GM19397 (cell line): ENCODE data around the gene TTC31.

Experiments
- ATAC-seq: cut with Tn5 transposase; IDR thresholded peaks from one replicate; pipeline ENCODE4 v1.9.1; 2021; ENCODE audit warnings: mild to moderate bottlenecking, moderate library complexity; ENCODE audit not compliant: unreplicated experiment

TTC31 gene

DNA sequence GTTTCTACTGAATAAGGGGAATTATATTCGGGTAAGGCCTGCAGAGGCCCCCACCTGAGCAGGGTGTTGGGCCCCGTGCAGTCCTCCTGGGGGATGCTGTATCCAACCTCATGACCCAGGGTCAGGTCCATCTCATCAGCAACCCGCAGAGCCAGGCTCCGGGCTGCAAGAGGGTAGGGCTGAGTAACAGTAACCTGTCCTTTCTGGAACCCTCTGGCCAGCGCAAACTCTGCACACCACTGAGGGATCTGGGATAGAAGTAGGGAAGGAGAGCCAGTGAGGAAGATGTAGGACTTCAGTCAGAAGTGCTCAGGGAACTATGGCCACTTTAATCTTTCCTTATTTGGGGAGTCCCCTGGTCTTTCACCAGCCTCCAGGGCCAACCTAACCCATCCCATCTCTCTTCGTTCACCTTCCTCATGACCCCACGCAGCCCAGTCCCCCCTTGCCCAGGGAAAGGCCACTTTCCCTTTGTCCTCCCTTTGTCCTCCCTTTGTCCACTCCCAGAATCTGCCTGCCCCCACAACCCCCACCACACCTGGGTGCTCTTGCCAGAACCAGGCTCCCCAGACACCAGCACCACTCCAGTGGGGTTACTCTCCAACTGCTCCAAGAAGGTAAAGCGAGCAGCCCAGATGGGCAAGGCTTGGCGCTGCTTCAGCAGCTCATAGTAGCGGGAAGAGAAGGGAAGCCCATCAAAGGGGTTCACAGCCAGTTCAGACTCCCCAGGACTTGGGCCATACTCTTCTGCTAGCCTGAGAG is 42.3 kb downstream of the TTC31 start:
- ATAC-seq: no peak

DNA sequence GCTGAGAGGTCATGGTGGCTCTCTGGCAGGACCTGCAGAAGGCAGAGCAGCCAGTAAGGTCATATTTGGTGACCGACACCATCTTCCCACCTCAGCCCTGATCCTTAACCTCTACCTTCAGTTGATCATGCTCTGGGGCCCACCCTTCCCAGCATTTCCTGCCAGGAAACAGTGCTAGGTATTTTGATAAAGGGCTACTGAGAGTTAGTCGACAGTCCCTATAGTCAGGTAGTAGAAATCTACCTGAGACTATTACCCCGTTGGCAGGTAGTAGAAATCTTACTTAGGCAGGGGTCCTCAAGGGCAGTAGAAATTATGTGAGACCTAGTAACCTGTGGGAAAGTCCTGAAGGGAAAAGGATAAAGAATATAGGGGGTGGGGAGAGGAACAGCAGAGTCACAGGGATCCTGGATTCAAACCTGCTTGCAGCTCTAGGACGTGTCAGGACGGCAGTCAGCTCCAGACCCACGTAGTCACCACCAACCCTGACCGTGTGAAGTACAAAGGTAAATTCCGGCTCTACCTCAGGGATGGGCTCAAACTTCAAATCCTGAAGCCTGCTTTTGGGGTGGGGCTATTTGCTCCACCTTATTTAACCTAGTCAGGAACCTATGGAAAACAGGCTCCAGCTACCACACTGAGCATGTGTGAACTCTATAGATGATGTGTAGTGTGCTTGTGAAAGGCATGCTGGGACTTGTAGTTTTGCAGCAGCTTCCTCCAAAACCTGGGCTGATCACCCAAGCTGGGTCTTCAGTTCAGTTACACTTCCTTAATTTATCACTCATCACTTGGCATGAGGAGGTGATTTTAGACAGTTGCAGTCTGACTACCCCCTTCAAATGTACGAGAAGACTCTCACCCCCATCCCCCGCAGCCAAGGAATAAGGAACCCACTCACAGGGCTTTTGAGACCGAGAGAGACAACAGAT is 43.1 kb downstream of the TTC31 start, which contains the start of gene DQX1:
DQX1 (minus strand) TSS at position 515 of the 932 bp plus-strand sequence; CDS start at position 13, 502 bp downstream.
- no peak for ATAC-seq

DNA sequence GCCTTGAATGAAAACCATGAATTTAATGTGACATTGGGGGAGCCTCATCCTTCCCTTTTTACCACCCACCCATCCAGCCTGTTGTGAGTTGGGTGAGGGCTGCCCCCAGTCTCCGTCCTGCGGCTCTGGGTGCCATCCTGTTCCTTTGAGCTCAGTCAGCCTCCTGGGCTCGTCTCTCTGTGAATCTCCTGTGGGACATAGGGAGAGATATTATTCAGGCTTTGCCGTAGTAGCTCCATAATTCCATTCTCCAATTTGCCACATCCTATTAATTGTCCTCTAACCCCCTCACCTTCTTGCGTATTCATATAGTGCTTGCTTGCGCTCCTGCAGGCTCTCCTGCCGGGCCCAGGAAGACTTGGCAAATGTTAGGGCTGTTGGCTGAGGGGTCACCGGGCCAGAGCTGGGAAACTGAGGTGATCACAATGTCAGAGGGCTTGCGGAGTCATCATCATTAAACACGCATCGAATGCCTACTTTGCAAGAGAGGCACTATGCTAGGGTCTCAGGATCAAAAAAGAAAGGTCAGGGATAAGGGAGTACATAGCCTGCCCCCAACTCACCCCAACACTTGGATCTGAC is 43.9 kb downstream of the TTC31 start:
- ATAC-seq: no peak

DNA sequence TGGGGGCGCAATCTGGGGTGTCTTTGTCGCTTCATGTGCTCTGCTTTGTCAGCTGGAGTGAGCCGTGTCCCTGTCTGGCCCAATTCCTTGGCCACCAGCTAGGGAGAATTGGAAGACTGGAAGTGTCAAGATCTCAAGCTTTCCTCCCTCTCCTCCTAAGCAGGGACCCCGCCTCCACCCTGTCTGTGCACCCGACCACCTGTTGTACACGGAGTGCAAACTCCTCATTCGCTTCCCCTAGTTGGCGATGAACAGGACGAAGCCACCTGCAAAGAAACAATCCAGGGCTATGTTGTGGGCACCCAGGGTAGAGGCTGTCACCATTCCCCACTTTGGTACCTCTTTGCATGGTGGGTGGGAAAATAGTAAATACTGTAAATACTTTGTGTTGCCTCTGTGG is 44.9 kb downstream of the TTC31 start:
- no peak for ATAC-seq

DNA sequence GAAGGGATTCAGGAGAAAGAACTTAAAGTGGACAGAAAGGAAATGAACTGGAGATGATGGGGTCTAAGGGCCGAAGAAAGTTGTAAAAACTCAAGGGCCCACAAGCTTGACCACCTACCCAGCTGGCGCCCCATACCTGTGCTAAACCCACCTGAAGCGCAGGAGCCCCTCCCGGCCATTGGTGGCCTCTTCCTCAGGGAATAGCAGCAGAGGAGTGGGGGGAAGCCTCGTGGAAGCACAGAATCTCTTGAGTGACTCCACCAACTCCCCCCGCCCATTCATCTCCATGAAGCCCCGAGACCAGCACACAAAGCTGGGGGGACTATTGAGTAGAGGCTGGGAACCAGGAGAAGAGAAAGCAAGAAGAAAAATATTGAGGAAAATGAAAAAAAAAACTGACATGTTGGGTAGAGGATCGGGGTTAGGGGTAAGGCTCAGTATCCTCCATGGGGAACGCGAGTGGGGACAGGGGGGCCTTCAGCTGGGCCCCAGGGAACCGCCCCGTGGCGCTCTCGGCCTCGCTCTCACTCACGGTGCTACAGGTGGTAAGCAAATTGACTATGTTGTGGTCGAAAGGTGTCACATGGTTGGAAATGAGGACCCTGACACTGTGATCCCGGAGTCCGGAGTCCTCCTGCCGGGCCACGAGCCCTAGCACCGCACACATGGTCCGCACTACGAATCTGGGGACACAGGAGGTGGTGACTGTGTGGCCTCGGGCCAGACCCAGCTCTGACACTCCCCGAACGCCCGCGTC is 45.9 kb downstream of the TTC31 start:
- peak; percentile 6 for ATAC-seq

DNA sequence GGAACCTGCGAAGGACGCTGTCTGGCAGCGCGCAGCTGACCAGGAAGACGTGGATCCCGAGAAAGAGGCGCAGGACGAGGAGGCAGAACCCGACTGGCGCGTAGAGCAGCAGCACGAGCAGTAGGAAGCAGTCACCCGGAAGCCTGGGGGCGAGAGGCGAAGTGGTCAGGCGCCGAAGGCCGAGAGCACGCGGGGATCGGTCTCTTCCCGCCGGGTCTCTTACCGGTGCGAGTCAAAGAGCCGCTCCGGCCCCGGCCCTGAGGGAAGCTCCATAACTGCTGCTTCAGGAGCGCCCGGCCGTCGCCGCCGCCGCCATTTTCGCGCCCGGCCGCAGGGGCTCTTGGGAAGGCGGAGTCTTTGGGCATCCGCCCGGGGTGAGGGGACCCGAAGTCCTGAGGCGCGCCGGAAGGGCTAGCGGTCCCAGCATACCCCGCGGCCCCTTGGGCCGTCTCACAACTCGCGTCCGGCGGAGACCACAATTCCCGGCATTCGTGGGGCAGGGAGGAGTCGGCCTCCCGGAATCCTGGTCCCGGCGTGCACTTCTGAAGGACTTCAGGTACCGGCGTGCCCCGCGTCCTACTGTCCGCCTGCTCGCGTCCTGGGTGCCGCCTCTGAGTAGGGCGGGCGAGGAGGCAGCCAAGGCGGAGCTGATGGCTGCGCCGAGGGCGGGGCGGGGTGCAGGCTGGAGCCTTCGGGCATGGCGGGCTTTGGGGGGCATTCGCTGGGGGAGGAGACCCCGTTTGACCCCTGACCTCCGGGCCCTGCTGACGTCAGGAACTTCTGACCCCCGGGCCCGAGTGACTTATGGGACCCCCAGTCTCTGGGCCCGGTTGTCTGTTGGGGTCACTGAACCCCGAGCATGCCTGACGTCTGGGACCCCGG is 46.7 kb downstream of the TTC31 start, which contains the start of the genes AUP1 and HTRA2:
AUP1 (minus strand) TSS at position 350 of the 882 bp plus-strand sequence; CDS start at position 273, 77 bp downstream.
HTRA2 (plus strand) TSS at position 577 of the 882 bp plus-strand sequence; CDS start at position 651, 74 bp downstream.
- peak; percentile 80 for ATAC-seq

DNA sequence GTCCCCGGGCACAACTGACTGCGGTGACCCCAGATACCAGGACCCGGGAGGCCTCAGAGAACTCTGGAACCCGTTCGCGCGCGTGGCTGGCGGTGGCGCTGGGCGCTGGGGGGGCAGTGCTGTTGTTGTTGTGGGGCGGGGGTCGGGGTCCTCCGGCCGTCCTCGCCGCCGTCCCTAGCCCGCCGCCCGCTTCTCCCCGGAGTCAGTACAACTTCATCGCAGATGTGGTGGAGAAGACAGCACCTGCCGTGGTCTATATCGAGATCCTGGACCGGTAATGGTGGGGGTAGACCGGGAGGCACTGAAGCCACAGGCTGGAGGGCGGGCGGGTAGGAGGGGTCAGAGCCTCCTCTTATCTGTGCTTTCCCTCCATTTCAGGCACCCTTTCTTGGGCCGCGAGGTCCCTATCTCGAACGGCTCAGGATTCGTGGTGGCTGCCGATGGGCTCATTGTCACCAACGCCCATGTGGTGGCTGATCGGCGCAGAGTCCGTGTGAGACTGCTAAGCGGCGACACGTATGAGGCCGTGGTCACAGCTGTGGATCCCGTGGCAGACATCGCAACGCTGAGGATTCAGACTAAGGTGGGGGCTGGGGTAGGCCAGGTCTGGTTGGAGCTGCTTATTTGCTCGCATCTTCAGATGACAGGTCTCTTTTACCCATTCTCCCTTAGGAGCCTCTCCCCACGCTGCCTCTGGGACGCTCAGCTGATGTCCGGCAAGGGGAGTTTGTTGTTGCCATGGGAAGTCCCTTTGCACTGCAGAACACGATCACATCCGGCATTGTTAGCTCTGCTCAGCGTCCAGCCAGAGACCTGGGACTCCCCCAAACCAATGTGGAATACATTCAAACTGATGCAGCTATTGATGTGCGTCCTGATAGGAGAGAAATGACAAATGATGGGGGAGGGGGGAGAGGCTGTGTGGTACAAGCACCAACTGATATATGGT is 47.6 kb downstream of the TTC31 start:
- ATAC-seq: peak; percentile 30

DNA sequence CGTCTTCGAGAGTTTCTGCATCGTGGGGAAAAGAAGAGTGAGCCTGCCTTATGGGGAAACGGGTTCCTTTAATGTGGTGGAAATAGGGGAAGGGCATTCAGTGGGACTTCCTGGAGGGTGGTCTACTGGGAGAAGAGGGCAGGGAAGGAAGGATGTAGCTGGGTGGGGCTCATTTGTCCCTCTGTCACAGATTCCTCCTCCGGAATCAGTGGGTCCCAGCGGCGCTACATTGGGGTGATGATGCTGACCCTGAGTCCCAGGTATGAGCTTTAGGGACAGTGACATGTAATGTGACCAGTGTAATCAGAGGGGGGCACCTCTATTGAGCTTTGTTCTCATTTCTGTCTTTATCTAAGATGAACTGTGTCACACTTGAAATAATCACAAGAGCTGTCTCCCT is 48.8 kb downstream of the TTC31 start:
- ATAC-seq: no peak

DNA sequence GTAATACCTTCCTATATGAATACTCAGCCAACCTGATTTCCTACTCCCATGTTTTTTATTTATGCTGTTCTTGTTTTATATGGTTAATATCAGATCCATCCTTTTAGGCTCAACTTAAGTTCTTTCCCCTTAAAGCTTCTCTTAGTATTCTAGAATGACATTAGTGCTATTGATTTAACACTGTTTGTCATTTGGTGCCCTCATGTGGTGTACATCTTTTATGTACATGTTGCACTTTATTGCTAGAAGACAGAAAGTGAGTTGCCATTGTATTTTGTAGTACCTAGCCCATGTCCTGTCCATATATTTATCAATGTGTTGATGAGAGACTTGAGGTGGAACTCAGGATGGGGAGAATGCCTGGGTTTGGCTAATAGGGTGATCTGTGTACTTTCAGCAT is 49.3 kb downstream of the TTC31 start:
- ATAC-seq: no peak

DNA sequence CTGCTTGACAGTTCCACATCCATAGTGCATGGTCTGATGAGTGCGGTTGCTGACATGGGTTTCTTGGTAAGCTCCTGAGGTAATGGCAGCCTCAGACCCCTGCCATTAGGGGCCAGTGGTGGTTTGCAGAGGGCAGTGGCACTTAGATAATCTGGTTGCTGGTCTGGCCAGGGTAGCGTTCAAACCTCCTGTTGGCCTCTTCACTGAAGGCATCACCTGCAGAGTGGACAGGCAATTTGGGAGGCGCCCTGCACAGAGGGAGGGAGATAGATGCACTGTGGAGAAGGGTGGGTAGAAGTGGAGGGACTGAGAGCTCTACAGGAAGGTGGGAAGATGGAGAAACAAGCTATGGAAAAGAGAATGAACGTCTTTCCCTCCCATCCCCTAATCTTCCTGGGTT is 50.6 kb downstream of the TTC31 start:
- no peak for ATAC-seq

DNA sequence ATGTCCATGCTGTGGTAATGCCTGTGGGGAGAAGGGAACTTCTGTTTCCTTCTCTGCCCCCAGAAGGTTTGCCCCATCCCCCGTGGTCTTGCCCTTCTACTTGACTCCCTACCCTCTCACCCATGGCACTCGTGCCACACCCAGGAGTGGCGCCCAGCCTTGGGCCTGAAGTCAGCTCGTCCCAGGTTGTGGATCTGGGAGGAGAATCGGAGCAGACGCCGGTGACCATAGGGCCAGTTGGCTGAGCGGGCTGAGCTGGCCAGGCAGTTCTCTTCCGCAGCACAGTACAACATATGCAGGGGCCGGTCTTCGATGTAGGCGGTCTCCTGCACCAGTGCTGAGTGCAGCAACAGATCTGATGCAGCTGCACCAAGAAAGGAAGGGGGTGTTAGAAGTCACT is 51.5 kb downstream of the TTC31 start:
- ATAC-seq: no peak

DNA sequence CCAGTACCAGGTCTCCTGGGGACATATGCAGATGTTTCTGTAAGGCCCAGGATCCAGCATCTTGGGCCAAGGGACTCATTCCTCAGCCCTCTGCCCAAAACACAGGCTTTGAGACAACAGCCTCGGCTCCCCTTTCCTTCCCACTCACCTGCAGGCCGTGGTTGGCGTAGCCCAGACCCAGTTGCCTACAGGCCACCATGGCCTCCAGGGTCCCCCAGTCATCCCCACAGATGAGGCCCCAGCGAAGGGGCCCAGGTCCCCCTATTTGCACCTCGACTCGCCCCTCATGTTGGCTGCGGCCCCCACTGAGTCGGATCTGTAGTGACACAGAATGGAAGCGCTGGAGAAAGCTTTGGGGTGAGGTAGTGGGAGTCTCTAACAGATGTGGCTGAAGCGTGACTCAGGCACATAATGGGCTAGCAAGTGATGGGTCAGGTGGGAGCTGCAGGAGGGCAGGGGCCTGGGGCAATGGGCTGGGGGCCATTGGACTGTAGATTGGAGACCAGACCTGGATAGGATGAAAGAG is 52.6 kb downstream of the TTC31 start:
- ATAC-seq: no peak

DNA sequence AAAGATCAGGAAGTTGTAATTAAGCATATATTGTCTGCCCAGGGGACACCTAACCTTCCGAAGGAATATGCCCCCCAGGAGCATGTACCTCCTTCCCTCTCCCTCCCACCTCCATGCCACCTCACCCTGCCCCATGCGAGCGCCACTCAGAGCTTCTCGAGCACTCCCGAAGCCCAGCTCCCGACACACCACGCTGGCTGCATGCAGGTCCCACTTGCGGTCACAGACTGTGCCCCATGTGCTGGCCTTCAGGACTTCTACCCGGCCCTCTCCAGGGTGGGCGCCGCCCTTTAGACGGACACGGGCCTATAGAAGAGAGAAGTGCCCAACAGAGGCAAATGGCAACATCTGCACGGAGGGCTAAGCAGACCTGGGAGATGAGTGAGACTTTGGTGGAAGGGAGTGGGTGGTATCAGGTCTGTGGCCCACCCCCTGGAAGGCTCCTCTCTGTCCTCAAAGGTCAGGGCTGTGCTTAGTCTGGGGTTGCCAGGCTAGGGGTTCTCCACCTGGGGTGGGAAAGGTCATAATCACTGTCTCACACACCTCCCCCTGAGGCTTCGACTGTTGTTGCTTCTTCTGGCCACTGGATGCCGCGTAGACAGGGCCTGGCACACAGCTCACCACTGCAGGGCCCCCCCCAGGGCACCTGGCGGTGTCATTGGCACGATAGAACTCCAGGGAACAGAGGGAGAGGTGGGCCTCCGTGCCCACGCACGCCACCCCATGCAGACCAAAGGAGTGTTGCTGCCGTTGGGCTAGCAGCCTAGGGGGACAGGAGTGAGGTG is 53.5 kb downstream of the TTC31 start:
- ATAC-seq: no peak

DNA sequence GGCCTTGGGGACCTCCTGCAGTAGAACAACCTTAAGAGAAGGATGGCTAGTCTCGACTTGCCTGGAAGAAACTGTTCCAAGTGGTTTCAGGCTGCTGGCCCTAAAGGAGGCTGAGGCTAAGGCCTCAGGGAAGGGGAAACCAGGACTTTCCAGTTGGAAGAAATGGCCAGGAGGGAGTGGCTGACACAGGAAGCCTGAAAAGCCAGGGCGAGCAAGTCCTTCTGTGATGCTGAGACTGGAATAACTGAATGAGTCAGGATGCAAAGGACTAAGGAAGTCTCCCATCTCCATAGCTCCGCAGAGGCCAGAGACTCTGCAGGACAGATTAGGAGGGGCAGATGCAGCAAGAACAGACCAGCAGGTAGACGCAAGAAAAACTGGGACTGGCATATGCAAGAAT is 54.3 kb downstream of the TTC31 start:
- no peak for ATAC-seq

DNA sequence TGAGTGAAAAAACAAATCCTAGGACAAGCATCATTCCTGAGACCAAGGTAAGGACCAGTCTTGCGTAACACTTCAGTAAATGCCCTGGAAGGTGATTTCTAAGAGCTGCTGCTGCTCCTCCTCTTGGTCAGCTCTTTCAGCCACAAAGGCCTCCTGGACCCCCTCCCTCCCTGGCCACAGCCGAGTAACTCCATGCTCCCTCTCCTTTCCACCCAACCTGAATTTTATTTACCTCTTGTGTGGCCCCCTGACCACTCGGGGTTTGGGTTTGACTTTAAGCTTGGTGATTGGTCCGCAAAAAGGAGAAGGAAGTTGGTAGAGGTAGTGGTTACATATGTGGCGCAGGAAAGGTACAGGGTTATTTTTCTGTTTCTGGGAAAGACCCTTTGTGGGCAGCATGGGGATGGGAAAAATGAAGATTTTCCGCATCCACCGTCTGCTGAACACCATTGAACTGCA is 56.0 kb downstream of the TTC31 start:
- ATAC-seq: no peak

DNA sequence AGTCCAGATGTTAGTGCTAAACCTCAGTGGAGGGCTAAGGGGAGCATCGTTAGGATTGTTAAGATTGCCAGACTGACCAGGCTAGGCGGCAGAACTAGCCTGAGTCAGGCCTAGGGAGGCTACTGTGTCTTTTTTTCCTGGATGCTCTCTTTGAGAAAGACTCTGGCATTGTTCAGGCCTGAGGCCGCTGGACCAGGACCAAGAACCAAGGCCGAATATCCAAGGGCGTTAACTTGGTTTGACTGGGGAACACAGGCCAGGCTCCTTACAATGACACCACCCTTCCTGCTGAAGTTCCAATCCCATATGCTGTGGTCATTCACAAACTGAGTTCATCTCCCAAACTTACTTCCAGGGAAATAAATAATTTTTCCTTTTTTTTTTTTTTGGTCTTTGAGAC is 57.4 kb downstream of the TTC31 start:
- no peak for ATAC-seq

DNA sequence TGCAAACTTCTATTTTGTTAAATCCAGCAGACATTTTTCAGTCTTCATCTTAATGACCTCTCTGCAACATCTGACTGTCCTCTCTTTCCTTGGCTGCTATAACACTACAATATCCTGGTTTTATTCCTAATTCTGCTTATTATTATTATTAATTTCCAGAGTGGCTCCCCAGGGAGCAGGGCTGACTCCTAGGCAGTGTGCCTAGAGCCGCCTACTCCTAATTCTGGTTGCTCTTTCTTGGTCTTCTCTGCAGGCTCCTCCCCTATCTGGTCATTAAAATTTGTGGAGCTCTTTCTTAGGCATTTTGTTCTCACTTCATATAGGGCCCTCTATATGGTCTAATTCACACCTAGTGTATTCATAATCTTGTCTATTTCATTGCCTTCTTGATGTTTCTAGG is 60.1 kb downstream of the TTC31 start:
- no peak for ATAC-seq
